ENCODE measurements around the gene LRRC75B. TPM values are rescaled to one million over a fixed set of nuclear protein-coding genes. Genes with fewer than 3 reads are reported as not detected.

LRRC75B gene
- total and polyA plus RNA-seq, 2 of the 13 experiments (the other 11 are each of a cell fraction or from before 2014, with no cell fraction given) = 11.8 to 34.8 TPM

DNA sequence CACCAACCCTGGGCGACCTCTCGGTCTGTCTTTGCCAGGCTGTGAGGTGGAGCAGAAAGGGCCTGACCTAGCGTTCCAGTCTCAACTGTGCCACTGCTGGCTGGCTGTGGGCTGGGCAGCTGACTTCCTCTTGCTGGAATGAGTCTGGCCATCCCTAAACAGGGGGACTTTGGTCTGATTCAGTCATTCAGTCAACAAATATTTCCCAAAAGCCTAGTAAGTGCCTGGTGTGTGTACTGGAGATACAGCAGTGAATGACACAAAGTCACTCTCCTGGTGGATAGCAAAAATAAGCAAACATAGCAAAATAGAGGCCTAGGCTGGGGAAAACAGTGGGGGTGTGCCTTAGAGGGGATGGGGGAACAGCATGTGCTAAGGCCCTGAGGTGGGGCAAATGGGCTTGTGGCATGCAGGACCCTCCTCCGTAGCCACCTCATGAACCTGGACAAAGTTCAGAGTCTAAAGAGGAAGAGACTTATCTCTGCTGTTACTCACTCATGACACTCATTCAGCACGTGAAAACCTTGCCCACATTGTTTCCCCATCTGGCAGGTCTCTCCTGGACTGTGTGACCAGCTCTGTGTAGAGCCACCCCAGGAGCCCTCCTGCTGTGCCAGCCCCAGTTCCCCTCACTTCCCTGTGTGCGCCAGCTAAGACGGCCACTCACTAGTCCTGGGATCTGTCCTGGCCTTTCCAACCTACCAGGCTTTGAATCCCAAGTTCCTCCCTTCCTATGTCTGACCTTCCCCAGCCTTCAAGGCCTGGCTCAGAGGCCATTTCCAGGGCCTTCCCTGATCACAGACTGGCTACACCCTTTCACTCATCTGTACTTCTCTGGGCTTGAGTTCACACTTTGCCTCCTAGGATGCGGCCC, 42.6 kb downstream of the LRRC75B start (continued):
- TF ChIP-seq ZNF143 (CRISPR knock-in tag; IDR thresholded peaks at IDR 0.05) (peak; percentile 43; the same call in 1 of the 2 replicates), SSRP1 (CRISPR knock-in tag; IDR thresholded peaks at IDR 0.05) (no peak; the same call in 1 of the 2 replicates), ZKSCAN8 (CRISPR knock-in tag; IDR thresholded peaks at IDR 0.05; ENCODE audit: borderline replicate concordance) (peak; percentile 80; the same call in 1 of the 2 replicates), MTA1 (CRISPR knock-in tag; IDR thresholded peaks at IDR 0.05; ENCODE audit: borderline replicate concordance) (peak; percentile 92; the same call in 1 of the 2 replicates), KLF11 (CRISPR knock-in tag; IDR thresholded peaks at IDR 0.05) (peak; percentile 62), ZMYM2 (CRISPR knock-in tag; IDR thresholded peaks at IDR 0.05) (peak; percentile 100), MBD4 (IDR thresholded peaks at IDR 0.05; ENCODE audit: borderline replicate concordance, low read length) (no peak), GATA4 (IDR thresholded peaks at IDR 0.05; ENCODE audit: borderline replicate concordance, low read depth) (peak; percentile 57), KLF16 (CRISPR knock-in tag; IDR thresholded peaks at IDR 0.05) (peak in 1 of 2 experiments; percentile 80; a peak in 1 of 4 replicates), TP53 (CRISPR knock-in tag; conservative IDR thresholded peaks at IDR 0.05) (no peak), MED13 (CRISPR knock-in tag; IDR thresholded peaks at IDR 0.05) (peak; percentile 50; the same call in 1 of the 2 replicates), ZMYM3 (CRISPR knock-in tag; IDR thresholded peaks at IDR 0.05) (peak; percentile 90)
- TF ChIP-seq, protein P1, sequence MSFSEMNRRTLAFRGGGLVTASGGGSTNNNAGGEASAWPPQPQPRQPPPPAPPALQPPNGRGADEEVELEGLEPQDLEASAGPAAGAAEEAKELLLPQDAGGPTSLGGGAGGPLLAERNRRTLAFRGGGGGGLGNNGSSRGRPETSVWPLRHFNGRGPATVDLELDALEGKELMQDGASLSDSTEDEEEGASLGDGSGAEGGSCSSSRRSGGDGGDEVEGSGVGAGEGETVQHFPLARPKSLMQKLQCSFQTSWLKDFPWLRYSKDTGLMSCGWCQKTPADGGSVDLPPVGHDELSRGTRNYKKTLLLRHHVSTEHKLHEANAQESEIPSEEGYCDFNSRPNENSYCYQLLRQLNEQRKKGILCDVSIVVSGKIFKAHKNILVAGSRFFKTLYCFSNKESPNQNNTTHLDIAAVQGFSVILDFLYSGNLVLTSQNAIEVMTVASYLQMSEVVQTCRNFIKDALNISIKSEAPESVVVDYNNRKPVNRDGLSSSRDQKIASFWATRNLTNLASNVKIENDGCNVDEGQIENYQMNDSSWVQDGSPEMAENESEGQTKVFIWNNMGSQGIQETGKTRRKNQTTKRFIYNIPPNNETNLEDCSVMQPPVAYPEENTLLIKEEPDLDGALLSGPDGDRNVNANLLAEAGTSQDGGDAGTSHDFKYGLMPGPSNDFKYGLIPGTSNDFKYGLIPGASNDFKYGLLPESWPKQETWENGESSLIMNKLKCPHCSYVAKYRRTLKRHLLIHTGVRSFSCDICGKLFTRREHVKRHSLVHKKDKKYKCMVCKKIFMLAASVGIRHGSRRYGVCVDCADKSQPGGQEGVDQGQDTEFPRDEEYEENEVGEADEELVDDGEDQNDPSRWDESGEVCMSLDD (CRISPR knock-in tag; IDR thresholded peaks at IDR 0.05; ENCODE audit: borderline replicate concordance) = no peak
- TF ChIP-seq, protein P2, sequence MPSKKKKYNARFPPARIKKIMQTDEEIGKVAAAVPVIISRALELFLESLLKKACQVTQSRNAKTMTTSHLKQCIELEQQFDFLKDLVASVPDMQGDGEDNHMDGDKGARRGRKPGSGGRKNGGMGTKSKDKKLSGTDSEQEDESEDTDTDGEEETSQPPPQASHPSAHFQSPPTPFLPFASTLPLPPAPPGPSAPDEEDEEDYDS (CRISPR knock-in tag; IDR thresholded peaks at IDR 0.05) = peak; percentile 49; the same call in 1 of the 2 replicates
- TF ChIP-seq, protein P3, sequence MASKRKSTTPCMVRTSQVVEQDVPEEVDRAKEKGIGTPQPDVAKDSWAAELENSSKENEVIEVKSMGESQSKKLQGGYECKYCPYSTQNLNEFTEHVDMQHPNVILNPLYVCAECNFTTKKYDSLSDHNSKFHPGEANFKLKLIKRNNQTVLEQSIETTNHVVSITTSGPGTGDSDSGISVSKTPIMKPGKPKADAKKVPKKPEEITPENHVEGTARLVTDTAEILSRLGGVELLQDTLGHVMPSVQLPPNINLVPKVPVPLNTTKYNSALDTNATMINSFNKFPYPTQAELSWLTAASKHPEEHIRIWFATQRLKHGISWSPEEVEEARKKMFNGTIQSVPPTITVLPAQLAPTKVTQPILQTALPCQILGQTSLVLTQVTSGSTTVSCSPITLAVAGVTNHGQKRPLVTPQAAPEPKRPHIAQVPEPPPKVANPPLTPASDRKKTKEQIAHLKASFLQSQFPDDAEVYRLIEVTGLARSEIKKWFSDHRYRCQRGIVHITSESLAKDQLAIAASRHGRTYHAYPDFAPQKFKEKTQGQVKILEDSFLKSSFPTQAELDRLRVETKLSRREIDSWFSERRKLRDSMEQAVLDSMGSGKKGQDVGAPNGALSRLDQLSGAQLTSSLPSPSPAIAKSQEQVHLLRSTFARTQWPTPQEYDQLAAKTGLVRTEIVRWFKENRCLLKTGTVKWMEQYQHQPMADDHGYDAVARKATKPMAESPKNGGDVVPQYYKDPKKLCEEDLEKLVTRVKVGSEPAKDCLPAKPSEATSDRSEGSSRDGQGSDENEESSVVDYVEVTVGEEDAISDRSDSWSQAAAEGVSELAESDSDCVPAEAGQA (IDR thresholded peaks at IDR 0.05; ENCODE audit: low read depth) = no peak
- TF ChIP-seq, protein P3 (CRISPR knock-in tag; IDR thresholded peaks at IDR 0.05; ENCODE audit: borderline replicate concordance) = no peak
- TF ChIP-seq, protein P4, sequence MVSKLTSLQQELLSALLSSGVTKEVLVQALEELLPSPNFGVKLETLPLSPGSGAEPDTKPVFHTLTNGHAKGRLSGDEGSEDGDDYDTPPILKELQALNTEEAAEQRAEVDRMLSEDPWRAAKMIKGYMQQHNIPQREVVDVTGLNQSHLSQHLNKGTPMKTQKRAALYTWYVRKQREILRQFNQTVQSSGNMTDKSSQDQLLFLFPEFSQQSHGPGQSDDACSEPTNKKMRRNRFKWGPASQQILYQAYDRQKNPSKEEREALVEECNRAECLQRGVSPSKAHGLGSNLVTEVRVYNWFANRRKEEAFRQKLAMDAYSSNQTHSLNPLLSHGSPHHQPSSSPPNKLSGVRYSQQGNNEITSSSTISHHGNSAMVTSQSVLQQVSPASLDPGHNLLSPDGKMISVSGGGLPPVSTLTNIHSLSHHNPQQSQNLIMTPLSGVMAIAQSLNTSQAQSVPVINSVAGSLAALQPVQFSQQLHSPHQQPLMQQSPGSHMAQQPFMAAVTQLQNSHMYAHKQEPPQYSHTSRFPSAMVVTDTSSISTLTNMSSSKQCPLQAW (CRISPR knock-in tag; IDR thresholded peaks at IDR 0.05) = peak; percentile 32; the same call in 1 of the 2 replicates
- TF ChIP-seq, protein P5, sequence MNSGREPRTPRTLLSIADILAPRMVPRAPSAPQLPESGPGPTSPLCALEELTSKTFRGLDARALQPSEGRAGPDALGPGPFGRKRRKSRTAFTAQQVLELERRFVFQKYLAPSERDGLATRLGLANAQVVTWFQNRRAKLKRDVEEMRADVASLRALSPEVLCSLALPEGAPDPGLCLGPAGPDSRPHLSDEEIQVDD (CRISPR knock-in tag; IDR thresholded peaks at IDR 0.05; ENCODE audit: borderline replicate concordance) = no peak

Data from HepG2 (cell line).